Mesenchymal stem cell (in vitro differentiated cells and primary cell): ENCODE data around the gene KLHL29.

ENCODE experiments used
- DNase-seq: peaks from one replicate; pipeline ENCODE4 v3.0.0-alpha.2; 2013
- H2AFZ ChIP-seq: one replicate; pipeline ENCODE4 v1.6.1; 2013; ENCODE audit warnings: low read depth, mild to moderate bottlenecking, control low read depth, inconsistent platforms, low read length, moderate library complexity
- H2AK5ac ChIP-seq: 2 replicates; pipeline ENCODE4 v1.6.1; 2013; ENCODE audit warnings: low read length, moderate library complexity, mild to moderate bottlenecking, inconsistent platforms; ENCODE audit not compliant: severe bottlenecking
- H2BK120ac ChIP-seq: one replicate; pipeline ENCODE4 v1.6.1; 2013; ENCODE audit warnings: low read depth, mild to moderate bottlenecking, inconsistent platforms, low read length, moderate library complexity
- H2BK12ac ChIP-seq, 2 experiments: one replicate each; pipeline ENCODE4 v1.6.1; 2013; ENCODE audit warnings: inconsistent platforms in 2 of 2, low read length in 2 of 2, mild to moderate bottlenecking in 2 of 2, moderate library complexity in 2 of 2, control low read depth in 1 of 2
- H2BK15ac ChIP-seq: one replicate; pipeline ENCODE4 v1.6.1; 2013; ENCODE audit warnings: mild to moderate bottlenecking, low read depth, inconsistent platforms; ENCODE audit not compliant: poor library complexity, severe bottlenecking
- H2BK5ac ChIP-seq: 2 replicates; pipeline ENCODE4 v1.6.1; 2013; ENCODE audit warnings: low read depth, mild to moderate bottlenecking, low read length, control low read depth, inconsistent platforms; ENCODE audit not compliant: poor library complexity, severe bottlenecking
- H3K14ac ChIP-seq, 2 experiments: one replicate each; pipeline ENCODE4 v1.6.1; 2013; ENCODE audit warnings: inconsistent platforms in 2 of 2, low read length in 2 of 2, control low read depth in 1 of 2, mild to moderate bottlenecking in 1 of 2, moderate library complexity in 1 of 2
- H3K18ac ChIP-seq, 2 experiments: one replicate each; pipeline ENCODE4 v1.6.1; 2013; ENCODE audit warnings: inconsistent platforms in 2 of 2, low read length in 2 of 2, control low read depth in 1 of 2, low read depth in 1 of 2, mild to moderate bottlenecking in 1 of 2
- H3K23ac ChIP-seq, 2 experiments: one replicate each; pipeline ENCODE4 v1.6.1; 2013; ENCODE audit warnings: inconsistent platforms in 2 of 2, low read length in 2 of 2, mild to moderate bottlenecking in 2 of 2, moderate library complexity in 2 of 2, control low read depth in 1 of 2
- H3K27ac ChIP-seq: 2 replicates; pipeline ENCODE4 v1.5.1; 2013; ENCODE audit warnings: mild to moderate bottlenecking, moderate library complexity, low read length, control low read depth, inconsistent platforms; ENCODE audit not compliant: poor library complexity, severe bottlenecking
- H3K27me3 ChIP-seq, 2 experiments: 2 replicates each; pipeline versions ENCODE4 v1.6.1 to v1.7.0; 2013; ENCODE audit warnings: low read length in 2 of 2, mild to moderate bottlenecking in 2 of 2, moderate library complexity in 2 of 2, control low read depth in 1 of 2, inconsistent platforms in 1 of 2; ENCODE audit not compliant: control insufficient read depth in 1 of 2, insufficient read depth in 1 of 2
- H3K36me3 ChIP-seq, 2 experiments: 2 replicates each; pipeline versions ENCODE4 v1.6.1 to v1.7.0; 2013; ENCODE audit warnings: low read length in 2 of 2, control low read depth in 1 of 2, inconsistent platforms in 1 of 2, low read depth in 1 of 2, mild to moderate bottlenecking in 1 of 2; ENCODE audit not compliant: insufficient read depth in 2 of 2, control insufficient read depth in 1 of 2
- H3K4ac ChIP-seq, 2 experiments: one replicate each; pipeline ENCODE4 v1.6.1; 2013; ENCODE audit warnings: inconsistent platforms in 2 of 2, low read length in 2 of 2, mild to moderate bottlenecking in 2 of 2, moderate library complexity in 2 of 2, control low read depth in 1 of 2, low read depth in 1 of 2
- H3K4me1 ChIP-seq: 2 replicates; pipeline ENCODE4 v1.6.1; 2013; ENCODE audit warnings: low read depth, low read length, control low read depth; ENCODE audit not compliant: control insufficient read depth, insufficient read depth
- H3K4me2 ChIP-seq: 2 replicates; pipeline ENCODE4 v1.6.1; 2013; ENCODE audit warnings: low read length, mild to moderate bottlenecking, inconsistent platforms; ENCODE audit not compliant: poor library complexity, severe bottlenecking
- H3K4me3 ChIP-seq, 2 experiments: 2 replicates each; pipeline versions ENCODE4 v1.5.1 to v1.7.0; 2013; ENCODE audit warnings: low read length in 2 of 2, mild to moderate bottlenecking in 2 of 2, control low read depth in 1 of 2, low read depth in 1 of 2; ENCODE audit not compliant: insufficient read depth in 1 of 2
- H3K79me1 ChIP-seq: replicated peaks from 2 replicates; pipeline ENCODE4 v1.6.1; 2013; ENCODE audit warnings: mild to moderate bottlenecking, control low read depth, low read length, inconsistent platforms; ENCODE audit not compliant: poor library complexity, severe bottlenecking
- H3K9ac ChIP-seq: 2 replicates; pipeline ENCODE4 v1.7.0; 2013; ENCODE audit warnings: mild to moderate bottlenecking, low read length, moderate library complexity
- H3K9me3 ChIP-seq: 2 replicates; pipeline ENCODE4 v1.7.0; 2013; ENCODE audit warnings: mild to moderate bottlenecking, low read length; ENCODE audit not compliant: control insufficient read depth
- H4K8ac ChIP-seq: one replicate; pipeline ENCODE4 v1.6.1; 2013; ENCODE audit warnings: inconsistent platforms, mild to moderate bottlenecking, low read length, moderate library complexity
- H4K91ac ChIP-seq: one replicate; pipeline ENCODE4 v1.6.1; 2013; ENCODE audit warnings: mild to moderate bottlenecking, low read length, inconsistent platforms
- WGBS: methylation state at CpG from one replicate; pipeline ENCODE4 v1.1.7; 2013; ENCODE audit warnings: mixed read lengths; 5-methylcytosine and 5-hydroxymethylcytosine counted together

The KLHL29 gene

GRCh38 chr2:23486684-23487075 lies 101.7 kb downstream of the KLHL29 start:
- Histone ChIP-seq H2BK120ac (no peak overlapping the region), H3K14ac (no peak overlapping the region), H2BK15ac (no peak overlapping the region), H3K4me2 (no peak overlapping the region), H3K27ac (no peak overlapping the region), H3K79me1 (no peaks in the 10 kb centered on the region), H3K4me3 (no peak overlapping the region), H3K4me1 (peaks cover 40% of the 10 kb centered on the region), H2BK5ac (no peak overlapping the region), H3K36me3 (peaks cover 2 to 6% of the 10 kb centered on the region in 2 experiments), H3K4ac (no peak overlapping the region), H3K27me3 (peaks cover 0 to 12% of the 10 kb centered on the region in 2 experiments), H3K23ac (no peak overlapping the region), H2AK5ac (no peak overlapping the region), H3K18ac (peak overlapping the region in 1 of 2 experiments; percentile 26), H3K9me3 (no peaks in the 10 kb centered on the region), H4K8ac (no peak overlapping the region), H3K9ac (no peak overlapping the region), H4K91ac (no peak overlapping the region), H2AFZ (no peak overlapping the region), H2BK12ac (no peak overlapping the region)
- DNase-seq = peak; percentile 58
- WGBS = 85% methylated on average over 5 of the region's 5 CpGs

GRCh38 chr2:23487735-23488492 lies 102.9 kb downstream of the KLHL29 start:
- peaks cover 6% of the 10 kb centered on the region in 2 experiments for H3K36me3 ChIP-seq
- H2BK15ac ChIP-seq = no peak overlapping the region
- H3K27ac ChIP-seq = no peak overlapping the region
- H2BK5ac ChIP-seq = no peak overlapping the region
- no peak overlapping the region for H4K91ac ChIP-seq
- H3K27me3 ChIP-seq = peaks cover 0 to 23% of the 10 kb centered on the region in 2 experiments
- H3K4me3 ChIP-seq = no peak overlapping the region
- H2BK12ac ChIP-seq = no peak overlapping the region
- no peak overlapping the region for H2BK120ac ChIP-seq
- DNase-seq = peak; percentile 96
- no peak overlapping the region for H4K8ac ChIP-seq
- H3K9me3 ChIP-seq = no peaks in the 10 kb centered on the region
- no peak overlapping the region for H3K14ac ChIP-seq
- no peak overlapping the region for H2AFZ ChIP-seq
- H3K23ac ChIP-seq = no peak overlapping the region
- peaks cover 34% of the 10 kb centered on the region for H3K4me1 ChIP-seq
- H3K79me1 ChIP-seq = no peaks in the 10 kb centered on the region
- no peak overlapping the region for H2AK5ac ChIP-seq
- 67% methylated on average over 14 of the region's 14 CpGs for WGBS
- H3K9ac ChIP-seq = no peak overlapping the region
- no peak overlapping the region for H3K4me2 ChIP-seq
- no peak overlapping the region for H3K4ac ChIP-seq
- H3K18ac ChIP-seq = no peak overlapping the region

GRCh38 chr2:23488584-23488983 lies 103.6 kb downstream of the KLHL29 start:
- H3K18ac ChIP-seq = no peak overlapping the region
- peaks cover 34% of the 10 kb centered on the region for H3K4me1 ChIP-seq
- peak overlapping the region; percentile 15 for H2AK5ac ChIP-seq
- no peak overlapping the region for H3K4me2 ChIP-seq
- H3K4me3 ChIP-seq = no peak overlapping the region
- H2AFZ ChIP-seq = no peak overlapping the region
- H3K27ac ChIP-seq = no peak overlapping the region
- H3K36me3 ChIP-seq = peaks cover 6% of the 10 kb centered on the region in 2 experiments
- H3K9me3 ChIP-seq = no peaks in the 10 kb centered on the region
- H3K27me3 ChIP-seq = peaks cover 0 to 23% of the 10 kb centered on the region in 2 experiments
- no peak overlapping the region for H2BK5ac ChIP-seq
- H2BK15ac ChIP-seq = no peak overlapping the region
- H3K9ac ChIP-seq = no peak overlapping the region
- no peak for DNase-seq
- H4K91ac ChIP-seq = no peak overlapping the region
- H2BK12ac ChIP-seq = no peak overlapping the region
- H3K23ac ChIP-seq = no peak overlapping the region
- H2BK120ac ChIP-seq = no peak overlapping the region
- H4K8ac ChIP-seq = no peak overlapping the region
- 83% methylated on average over 4 of the region's 4 CpGs for WGBS
- H3K79me1 ChIP-seq = no peaks in the 10 kb centered on the region
- H3K4ac ChIP-seq = no peak overlapping the region
- H3K14ac ChIP-seq = no peak overlapping the region

- H3K27me3 ChIP-seq = peaks cover 0 to 16% of the 10 kb centered on the region in 2 experiments
- H3K9ac ChIP-seq = no peak overlapping the region
- H2AFZ ChIP-seq = no peak overlapping the region
- H3K23ac ChIP-seq = no peak overlapping the region
- no peak overlapping the region for H2BK120ac ChIP-seq
- no peak overlapping the region for H2AK5ac ChIP-seq
- H2BK12ac ChIP-seq = peak overlapping the region in 1 of 2 experiments; percentile 22
- no peak overlapping the region for H3K4me3 ChIP-seq
- DNase-seq = peak; percentile 68
- H3K14ac ChIP-seq = no peak overlapping the region
- H3K4ac ChIP-seq = no peak overlapping the region
- peaks cover 6% of the 10 kb centered on the region in 2 experiments for H3K36me3 ChIP-seq
- H2BK15ac ChIP-seq = no peak overlapping the region
- H3K18ac ChIP-seq = peak overlapping the region in 1 of 2 experiments; percentile 61
- H3K4me2 ChIP-seq = no peak overlapping the region
- H3K4me1 ChIP-seq = peaks cover 34% of the 10 kb centered on the region
- no peak overlapping the region for H2BK5ac ChIP-seq
- no peak overlapping the region for H3K27ac ChIP-seq
- H4K8ac ChIP-seq = no peak overlapping the region
- WGBS = 79% methylated on average over 19 of the region's 19 CpGs
- H3K79me1 ChIP-seq = no peaks in the 10 kb centered on the region
- no peak overlapping the region for H4K91ac ChIP-seq
- H3K9me3 ChIP-seq = no peaks in the 10 kb centered on the region
Observed at GRCh38 chr2:23489471-23490322, 104.7 kb downstream of the KLHL29 start.
